KG1 (cell line): ENCODE measurements around the gene DNAJA4.
A peak's percentile ranks its signal among the peaks of the same experiment; 100 is the strongest.

Experiments
- DNase-seq: peaks from one replicate; lab custom pipeline; 2025; lab: John Stamatoyannopoulos, UW

DNAJA4 gene

DNA sequence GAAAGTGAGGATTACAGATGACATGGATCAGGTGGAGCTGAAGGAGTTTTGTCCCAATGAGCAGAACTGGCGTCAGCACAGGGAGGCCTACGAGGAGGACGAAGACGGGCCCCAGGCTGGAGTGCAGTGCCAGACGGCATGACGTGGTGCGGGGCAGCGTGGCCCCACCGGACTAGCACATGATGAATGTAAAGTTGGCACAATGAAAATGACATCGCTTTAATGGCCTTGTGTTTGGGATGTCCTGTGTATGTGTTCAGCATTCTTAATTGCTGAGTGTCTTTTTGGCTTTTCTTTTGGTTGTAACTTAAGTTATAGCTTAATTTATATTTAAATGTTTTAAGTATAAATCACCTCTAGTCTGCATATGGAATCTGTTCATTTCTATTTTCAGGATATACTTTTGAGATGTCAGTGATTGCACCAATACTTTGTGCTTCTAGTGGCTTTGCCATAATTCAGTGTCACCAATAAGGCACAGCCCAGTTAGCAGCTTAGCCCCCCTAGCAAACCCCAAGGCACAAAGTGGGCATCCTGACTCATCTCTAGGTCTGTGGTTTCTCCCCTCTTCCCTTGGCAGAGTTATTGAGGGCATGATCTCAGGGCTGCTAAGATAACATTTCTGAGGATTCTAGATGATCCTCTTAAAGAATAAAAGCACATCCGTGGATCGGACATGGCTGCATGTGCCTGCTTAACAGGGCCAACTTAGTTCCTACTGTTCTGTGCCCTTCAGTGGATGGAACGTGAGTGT, 16.1 kb downstream of the DNAJA4 start:
- no peak for DNase-seq

DNA sequence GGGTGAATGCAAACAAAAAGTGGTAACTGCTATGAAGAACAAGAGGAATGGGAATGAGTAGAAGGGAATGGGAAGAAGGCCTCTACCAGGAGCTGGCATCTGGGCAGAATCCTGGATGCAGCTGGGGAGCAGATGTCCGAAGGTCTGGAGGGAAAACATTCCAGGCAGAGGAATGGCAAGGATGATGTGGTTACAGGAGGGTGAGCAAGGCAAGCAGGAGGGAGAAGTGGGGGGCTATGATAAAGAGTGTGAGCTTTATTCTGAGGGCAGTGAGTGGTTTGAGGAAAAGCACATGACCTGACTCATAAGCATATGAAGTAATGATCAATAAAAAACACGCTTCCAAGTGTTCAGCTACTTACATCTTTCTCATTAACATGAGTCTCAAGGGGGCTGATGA, 18.0 kb downstream of the DNAJA4 start:
- no peak for DNase-seq

DNA sequence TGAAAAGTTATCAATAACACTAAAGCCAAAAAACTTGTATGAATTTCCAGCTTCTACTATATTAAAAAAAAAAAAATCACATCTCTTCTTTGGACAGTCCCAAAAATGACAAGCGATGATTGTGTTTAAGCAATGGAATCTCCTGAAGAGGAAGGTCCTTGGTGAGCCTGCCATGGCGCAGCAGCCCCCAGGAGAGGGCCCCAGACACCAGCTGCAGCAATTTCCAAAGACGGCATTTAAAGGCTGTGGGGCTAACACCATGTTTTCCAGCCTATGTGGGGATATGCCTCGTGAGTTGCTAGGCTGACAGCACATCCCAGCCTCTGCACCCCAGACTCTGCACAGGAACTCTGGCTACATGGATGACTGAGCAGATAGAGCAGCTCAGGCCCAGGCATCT, 20.4 kb downstream of the DNAJA4 start:
- no peak for DNase-seq

DNA sequence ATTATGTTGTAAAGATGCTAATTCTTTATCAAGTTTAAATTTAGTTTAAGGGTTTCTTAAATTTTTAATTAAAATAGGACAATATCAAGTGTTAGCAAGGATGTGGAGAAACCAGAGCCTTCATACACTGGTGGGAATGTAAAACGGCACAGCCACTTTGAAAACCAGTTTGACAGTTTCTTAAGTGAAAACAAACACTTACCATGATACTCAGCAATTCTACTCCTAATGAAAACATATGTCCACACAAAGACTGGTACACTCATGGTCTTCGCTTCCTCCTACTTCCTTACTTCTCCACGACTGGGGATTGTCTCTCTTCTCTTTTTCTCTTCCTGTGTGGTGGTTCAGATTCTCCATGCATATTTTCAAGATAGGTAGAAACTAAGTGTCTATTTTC, 25.9 kb downstream of the DNAJA4 start:
- no peak for DNase-seq

DNA sequence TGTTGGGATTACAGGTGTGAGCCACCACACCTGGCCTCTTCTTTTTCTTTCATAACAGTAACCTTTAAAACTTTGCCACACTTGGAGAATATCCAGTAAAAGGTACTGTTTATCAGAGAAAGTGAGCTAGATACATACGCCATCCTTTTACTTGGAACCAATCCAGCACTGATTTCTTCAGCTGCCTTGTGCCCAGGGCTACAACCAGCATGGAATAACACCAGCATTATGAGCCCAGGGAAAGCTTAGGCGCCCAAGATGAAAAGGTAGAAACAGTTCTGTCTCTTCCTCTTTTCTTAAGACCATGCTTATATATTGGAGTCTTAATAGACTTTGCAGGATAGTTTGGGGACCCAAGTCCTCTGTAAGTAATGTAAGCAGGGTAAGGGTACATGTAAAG, 26.7 kb downstream of the DNAJA4 start:
- no peak for DNase-seq

DNA sequence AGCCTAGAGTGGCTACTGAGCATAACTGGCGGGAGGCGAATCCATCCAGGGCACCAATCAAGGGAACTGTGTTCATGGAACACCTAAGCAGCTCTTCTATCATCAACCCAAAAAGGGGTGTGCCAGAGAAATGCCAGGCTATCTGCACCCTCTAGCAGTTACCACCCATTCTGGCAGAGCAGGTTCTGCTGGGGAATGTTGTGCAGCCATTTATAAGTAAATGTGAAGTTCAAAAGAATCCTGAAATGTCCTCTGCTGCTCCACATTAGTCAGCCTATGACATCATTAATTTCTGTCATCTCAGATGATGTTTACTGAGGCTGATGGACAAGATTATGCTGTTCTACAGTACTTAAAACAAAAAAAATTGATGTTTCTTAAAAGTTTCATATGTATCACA, 27.3 kb downstream of the DNAJA4 start:
- no peak for DNase-seq

DNA sequence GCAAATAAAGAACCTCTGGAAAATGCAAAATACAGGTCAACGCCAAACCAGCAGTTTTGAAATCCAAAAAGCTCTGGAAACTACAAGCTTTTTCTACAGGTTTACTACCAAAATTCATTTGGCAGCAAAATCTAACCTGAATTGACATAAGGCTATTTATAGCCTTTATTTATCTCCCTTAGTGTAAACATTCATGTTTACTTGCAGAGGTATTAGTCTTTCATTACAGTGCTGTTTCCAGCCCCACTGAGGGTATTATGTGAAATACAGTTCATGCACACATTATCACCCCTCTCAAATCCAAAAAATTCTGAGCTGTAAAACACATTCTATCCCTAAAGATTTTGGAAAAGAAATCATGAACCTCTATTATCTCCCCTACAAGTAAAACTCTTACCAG, 27.9 kb downstream of the DNAJA4 start:
- no peak for DNase-seq

DNA sequence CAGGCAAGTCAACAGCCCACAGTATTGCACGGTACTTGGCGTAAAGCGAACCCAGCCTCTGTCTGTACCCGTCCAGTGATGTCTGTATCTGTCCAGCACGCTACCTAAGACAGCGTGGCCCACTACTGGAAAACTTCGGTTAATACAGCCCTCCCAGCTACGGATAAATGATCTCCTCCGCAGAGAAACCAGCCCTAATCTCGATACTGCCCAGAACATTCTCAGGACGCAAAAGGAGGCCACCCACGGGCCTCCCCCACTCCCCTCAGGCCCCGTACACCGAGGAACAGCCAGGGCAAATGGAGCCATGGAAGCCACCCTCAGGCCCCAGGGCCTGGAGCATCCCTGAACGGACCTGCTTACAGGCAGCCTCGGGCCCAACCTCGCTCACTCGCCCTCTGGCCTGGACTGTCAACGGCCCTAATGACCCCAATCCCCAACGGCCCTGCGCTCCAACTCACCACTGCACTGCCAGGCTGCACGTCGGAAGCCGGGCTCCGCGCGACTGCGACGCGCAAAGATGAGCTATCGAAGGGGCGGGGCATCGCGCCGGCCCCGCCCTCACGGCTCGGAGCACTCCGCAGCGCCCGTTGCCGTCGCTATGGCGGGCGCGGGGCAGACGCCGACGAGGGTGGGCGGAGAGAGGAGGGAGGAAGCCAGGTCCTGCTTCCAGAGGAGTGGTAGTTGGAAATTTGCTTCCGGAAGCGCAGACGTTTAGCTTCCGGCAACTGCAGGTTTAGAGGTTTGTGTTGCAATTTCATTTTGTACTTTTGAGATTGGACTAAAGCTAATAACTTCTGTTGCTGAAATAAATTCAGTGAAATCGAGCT, 35.0 kb downstream of the DNAJA4 start, which contains the start of gene SKIC8:
TSS of gene SKIC8 (minus strand) at position 509 of the 830 bp plus-strand sequence. CDS start 3,923 bp downstream, outside the sequence.
- DNase-seq = peak; percentile 76

DNA sequence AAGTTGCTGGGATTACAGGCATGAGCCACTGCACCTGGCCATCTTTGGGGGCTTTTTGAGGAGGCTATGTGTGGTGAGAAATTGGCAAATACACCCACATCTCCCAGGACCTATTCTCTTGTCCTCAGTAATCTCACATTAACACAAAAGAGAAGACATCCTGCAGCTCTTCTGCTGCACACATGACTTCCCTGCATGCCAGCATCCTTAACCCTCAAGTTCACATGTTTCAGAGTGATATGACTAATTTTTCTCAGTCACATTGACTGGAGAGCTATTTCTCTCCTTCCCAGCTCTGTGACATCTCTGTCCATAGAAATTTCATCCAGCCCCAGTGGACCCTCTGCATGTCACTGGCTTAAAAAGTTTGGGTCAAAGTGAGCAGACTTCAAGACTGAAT, 37.0 kb downstream of the DNAJA4 start:
- DNase-seq = no peak

DNA sequence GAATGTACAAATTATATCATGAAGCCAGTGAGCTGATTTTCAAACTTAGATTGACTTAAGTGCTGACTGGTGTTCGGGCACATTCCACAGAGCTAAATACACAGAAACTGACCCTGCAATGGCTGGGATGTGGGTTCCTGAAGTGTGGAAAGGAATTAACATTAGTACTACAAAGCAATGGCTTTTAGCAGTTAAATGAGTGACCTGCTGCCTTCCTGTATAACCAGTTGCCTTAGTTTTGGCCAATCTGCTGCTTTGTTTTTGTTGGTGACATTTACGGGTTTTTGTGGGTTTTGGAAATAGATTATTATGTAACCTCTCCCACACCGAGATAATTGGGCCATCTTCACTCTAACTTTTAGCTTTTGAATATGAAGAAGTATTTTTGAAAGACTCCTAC, 37.5 kb downstream of the DNAJA4 start:
- DNase-seq = no peak

DNA sequence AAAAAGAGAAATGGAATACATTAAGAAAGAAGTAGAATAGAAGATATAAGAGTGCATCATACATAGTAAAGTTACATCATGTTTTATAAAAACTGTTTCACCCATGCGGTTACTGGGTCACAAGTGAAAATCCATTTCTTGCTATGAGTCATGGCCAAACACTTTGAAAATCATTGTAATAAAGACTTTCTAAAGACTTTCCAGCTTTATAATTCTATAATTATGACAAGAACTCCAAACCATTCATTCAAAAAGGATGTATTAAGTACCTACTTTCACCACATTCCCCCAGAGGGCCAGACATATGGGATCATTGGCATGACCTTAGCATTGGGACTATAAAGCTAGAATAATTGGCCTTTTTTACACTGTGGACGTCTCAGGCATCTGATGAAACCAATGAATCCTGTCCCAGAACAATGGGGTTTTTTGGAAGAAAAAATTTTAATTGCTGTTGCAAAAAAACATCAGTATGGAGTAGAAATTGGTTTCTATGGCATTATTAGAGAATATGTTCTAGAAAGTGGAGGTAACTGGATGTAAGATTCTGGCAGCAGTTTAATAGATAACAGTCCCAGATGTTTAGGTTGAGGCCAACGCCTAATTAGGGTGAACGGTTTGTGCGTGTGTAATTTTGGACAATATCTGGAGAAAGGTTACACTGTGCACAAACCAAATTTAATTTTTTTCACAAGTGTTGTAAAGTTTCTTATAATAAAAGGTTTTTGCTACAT, 38.4 kb downstream of the DNAJA4 start:
- no peak for DNase-seq

DNA sequence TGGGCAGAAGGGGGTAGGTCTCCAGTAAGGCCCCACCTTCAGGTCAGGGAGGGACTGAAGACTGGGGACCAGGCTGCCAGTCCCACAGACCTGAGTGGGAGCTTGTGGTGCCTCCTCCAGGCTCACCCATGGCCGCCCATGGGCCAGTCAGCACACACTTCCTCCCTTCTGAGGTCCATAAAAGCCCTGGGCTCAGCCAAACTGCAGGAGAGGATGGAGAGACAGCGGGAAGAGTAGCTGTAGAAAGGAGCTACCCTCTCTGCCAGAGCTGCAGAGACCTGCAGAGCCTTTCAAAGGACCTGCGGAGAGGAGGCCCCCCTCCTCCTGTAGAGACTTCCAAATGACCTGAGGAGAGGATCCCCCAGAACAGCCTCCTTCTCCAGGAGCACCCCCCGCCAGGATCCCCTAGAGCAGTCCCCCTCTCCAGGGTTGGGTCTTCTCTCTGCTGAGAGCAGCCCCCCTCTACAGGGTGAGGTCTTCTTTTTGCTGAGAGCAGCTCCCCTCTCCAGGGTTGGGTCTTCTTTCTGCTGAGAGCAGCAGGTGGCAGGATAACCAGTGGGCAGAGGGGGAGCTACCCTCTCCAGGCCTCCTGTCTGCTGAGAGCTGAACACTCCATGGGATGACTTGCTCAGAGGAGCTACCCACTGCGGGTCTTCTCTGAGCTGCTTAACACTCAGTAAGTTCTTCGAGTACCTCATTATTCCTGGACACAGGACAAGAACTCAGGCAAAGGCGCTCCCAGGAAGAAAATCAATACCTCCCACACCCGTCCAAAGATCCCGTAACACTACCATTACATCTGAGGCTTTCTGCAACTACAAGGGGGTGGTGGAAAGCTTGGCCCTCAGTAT, 40.1 kb downstream of the DNAJA4 start:
- DNase-seq = no peak

DNA sequence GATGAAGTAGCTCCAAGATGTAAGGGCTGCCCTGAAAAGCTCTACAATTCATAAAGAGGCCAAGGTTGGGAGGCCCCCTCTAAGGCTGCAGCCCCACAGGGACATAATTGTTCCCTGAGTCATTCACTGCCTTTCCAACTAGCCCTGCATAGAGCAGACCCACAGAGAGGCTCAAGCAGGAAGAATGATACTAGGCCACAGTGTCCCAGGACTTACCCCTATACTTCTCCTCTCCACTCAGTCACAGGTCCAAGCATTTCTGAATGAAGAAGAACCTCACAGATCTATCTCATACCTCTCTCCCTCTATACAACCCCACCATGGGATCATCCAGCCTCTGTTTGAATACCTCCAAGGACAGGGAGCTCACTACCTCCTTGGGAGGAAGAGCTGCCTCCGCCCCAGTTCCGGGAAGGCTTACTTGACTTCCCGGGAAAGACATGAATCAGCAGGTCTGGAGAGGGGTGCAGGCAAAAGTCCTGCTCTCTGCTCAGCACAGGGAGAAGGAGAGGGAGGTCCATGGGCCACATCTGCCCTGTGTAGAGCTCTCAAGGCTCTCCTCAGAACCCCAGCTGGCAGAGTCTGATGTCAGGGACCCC, 41.9 kb downstream of the DNAJA4 start:
- DNase-seq = no peak

DNA sequence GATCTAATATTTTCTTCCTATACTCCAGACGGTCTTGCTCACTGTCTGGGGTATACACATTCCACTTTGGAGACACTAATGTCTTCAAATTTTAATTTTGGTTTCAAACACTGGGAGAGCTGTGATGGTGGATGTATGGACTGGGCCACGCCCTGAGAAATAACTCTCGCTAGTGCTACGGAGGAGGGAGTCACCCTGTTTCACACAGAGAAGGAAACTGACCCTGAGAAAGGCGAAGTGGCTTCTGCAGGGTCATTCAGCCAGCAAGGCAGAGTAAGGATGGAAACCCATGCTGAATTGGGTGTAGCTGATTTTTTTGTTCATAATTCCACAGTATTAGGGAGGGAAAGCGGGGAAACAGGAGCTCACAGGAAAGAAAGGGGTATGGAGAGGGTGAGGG, 43.6 kb downstream of the DNAJA4 start:
- no peak for DNase-seq

DNA sequence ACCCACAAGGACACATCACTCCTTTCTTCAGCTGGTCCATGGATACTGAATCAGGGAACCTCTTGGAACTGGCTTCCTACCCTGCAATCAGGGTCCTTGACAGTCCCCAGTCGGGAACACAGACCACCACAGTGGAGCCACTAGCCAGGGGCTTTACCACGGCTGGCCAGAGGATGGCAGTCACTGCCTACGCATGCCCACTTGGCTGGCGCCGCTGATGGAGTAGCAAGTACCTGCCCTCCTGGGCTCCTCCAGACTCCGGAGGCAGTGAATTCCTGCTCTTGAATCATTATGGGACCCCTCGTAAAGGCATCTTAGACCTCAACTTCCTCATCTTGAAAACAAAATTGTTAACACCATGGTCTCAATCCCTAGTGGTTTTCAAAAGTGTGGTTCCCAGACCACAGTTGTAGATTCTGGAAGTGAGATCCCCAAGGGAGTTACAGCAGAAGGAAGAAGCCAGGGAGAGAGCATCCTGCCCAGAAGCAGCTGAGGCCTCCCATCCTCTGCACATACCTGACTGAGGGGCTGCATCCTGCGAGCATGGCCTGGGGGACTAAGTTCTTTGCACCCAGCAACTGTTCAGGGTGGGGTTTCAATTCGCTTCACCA, 44.2 kb downstream of the DNAJA4 start:
- peak; percentile 29 for DNase-seq

DNA sequence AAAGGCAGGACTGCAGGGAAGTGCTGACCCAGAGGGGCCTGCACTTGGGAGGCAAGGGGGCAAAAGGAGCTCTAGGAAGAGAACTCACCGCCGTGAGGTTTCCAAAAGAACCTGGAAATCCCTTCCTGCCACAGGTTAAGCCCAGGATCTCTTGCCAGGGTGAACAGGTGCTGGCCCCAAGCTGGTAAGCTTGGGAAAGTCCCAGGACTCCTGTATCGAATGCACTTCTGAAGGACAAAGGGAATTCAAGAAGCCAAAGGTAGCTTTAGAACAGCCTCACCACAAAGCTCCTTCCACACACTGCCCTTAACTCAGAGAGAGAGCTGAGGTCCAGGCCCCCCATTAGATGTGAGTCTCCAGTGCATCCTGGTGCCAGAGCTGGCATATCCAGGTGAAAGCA, 46.9 kb downstream of the DNAJA4 start:
- DNase-seq = no peak

DNA sequence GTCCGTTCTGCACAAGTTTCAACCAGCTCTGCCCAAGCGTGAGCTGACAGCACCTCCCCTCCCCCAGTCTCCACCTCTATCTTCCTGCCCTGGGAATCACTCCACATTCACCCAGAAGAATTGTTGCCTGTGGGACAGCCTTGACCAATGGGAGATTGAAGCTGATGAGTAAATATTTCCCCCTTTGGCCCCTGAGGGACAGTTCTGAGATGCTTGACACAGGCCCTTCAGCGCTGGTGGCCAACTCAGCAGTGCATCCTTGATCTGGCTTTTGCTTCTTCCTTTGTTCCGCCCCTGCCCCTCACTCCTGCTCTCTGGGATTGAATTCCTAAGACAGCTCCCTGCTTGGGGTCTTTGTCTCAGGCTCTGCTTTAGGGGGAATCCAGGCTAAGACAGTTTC, 48.2 kb downstream of the DNAJA4 start:
- no peak for DNase-seq

DNA sequence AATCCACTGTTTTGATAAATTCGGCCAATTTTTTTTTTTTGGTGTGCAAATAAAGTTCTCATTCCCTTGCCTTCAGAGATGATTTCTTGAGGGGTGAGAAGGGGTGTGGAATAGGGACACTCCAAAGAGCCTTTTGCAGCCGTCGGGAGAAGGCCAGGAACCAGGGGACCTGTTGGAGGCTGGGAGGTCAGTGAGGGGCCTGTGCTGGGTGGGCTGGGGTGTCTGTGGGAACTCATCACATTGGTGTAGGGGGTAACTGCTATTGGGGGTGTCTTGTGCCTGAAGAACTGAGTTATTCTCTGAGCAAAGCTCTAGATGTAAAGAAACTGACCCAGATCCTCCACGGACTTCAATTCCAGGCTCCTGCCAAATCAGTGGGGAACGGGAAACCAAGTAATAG, 48.6 kb downstream of the DNAJA4 start:
- no peak for DNase-seq

DNA sequence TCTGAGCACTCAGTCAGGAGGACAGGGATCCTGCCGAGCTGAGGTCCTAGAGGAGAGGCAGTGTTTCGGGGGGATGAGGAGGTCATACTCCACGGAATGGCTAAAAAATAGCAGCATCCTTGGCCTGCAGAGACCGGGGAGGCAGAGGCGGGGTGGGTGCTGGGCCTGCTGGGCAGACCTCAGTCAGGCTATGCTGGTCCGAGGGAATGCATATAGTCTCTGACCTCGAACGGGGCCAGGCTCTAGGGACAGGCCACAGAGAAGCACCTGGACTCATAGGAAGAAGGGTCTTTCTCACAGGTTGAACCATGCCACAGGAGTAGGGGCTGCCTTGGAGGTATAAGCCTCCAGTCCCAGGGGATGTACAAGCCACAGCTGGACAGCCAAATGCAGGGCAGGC, 49.0 kb downstream of the DNAJA4 start:
- no peak for DNase-seq

DNA sequence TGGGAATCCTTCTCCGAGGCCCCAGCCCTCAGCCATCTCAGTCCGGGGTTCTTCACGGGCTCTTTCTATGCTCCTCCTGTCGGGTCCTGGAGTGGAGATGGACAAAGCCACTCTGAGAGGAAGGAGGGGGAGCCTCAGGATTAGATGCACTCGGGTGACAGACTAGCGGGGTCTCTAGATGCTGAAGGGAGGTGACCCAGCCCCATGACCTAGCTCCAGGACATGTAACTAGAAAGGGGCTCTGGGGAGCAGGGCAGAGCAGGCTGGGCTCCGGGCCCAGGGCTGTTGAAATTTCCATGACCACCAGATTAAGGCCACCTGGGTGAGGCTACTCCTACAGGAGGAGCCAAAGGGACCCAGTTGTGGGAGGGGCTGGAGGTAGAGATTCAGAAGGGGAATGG, 49.8 kb downstream of the DNAJA4 start:
- no peak for DNase-seq

DNA sequence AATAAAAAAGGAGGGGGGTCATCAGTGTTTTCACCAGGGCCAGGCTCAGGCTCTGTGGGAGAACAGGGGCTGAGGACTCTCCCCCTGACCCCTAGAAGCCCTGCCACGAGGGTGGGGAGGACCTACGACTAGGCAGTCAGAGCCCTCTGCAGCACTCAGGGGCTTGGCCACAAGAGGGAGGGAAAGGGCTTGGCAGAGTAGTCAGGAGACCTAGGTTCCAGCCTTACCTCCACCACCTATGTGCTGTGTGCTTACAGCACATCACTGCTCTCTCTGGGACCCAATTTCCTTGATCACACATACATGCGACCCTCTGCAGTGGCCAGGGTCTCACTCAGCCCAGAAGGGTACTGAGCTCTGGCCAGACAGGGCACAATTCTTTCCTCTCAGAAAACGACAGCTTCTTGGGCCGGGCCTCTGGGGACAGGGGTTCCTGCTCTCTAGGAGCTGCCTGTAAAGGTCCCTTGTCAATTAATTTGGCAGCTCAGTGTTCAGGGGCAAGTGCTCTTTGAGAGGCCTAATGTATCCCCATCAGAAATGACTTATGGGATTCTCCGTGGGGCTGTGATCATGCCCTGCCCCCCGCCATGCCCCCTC, 51.4 kb downstream of the DNAJA4 start:
- no peak for DNase-seq
